HepG2 (cell line): Measurements from ENCODE around the gene RELB. TPM values are rescaled to one million over a fixed set of nuclear protein-coding genes. Genes with fewer than 3 reads are reported as not detected.
A peak's percentile ranks its signal among the peaks of the same experiment; 100 is the strongest.

Experiments
- ARNT ChIP-seq: fragments of 450-650 bp; IDR thresholded peaks from 2 replicates; pipeline ENCODE4 v1.6.1; 2017
- BORCS8-MEF2B ChIP-seq: sonication (generic); formaldehyde crosslinking; IDR thresholded peaks from 2 replicates; pipeline ENCODE4 v1.8.0; 2022; ENCODE audit warnings: mild to moderate bottlenecking, missing genetic modification reagents
- DNMT1 ChIP-seq: sonication (generic); formaldehyde crosslinking; IDR thresholded peaks from 2 replicates; pipeline ENCODE4 v1.5.1; 2020; ENCODE audit warnings: mild to moderate bottlenecking, missing genetic modification reagents
- ELF3 ChIP-seq: IDR thresholded peaks from 2 replicates; pipeline ENCODE4 v1.6.1; 2016; ENCODE audit warnings: missing genetic modification reagents, missing compliant biosample characterization
- HMG20A ChIP-seq: IDR thresholded peaks from 2 replicates; pipeline ENCODE4 v1.6.1; 2016; ENCODE audit warnings: borderline replicate concordance
- KAT2B ChIP-seq: fragments of 150-350 bp; IDR thresholded peaks from 2 replicates; pipeline ENCODE4 v1.6.1; 2014; ENCODE audit warnings: low read depth, low read length, borderline replicate concordance
- NFKB2 ChIP-seq: sonication (generic); formaldehyde crosslinking; IDR thresholded peaks from 2 replicates; pipeline ENCODE4 v1.4.0; 2020; ENCODE audit warnings: missing genetic modification reagents, borderline replicate concordance
- NPAS2 ChIP-seq: sonication (generic); formaldehyde crosslinking; IDR thresholded peaks from 2 replicates; pipeline ENCODE4 v1.8.0; 2022; ENCODE audit warnings: mild to moderate bottlenecking, missing genetic modification reagents, borderline replicate concordance
- PHF5A ChIP-seq: IDR thresholded peaks from one replicate; pipeline ENCODE4 v1.6.1; 2018; ENCODE audit warnings: low read depth, missing genetic modification reagents; ENCODE audit not compliant: unreplicated experiment
- SAP130 ChIP-seq: IDR thresholded peaks from 2 replicates; pipeline ENCODE4 v1.6.1; 2016; ENCODE audit warnings: low read depth
- SOX13 ChIP-seq, 3 experiments: fragments of 450-650 bp in 1 of 3; sonication (generic) in 1 of 3; formaldehyde crosslinking in 1 of 3; IDR thresholded peaks in 2 of 3; conservative IDR thresholded peaks in 1 of 3; 2 replicates each; pipeline versions ENCODE4 v1.5.0 to v1.6.1; 2016 to 2020; ENCODE audit warnings: antibody characterized with exemption in 1 of 3, mild to moderate bottlenecking in 1 of 3, missing compliant biosample characterization in 1 of 3, missing genetic modification reagents in 1 of 3, moderate library complexity in 1 of 3
- ZC3H4 ChIP-seq: sonication (generic); formaldehyde crosslinking; IDR thresholded peaks from 2 replicates; pipeline ENCODE4 v1.4.0; 2020; ENCODE audit warnings: missing genetic modification reagents, borderline replicate concordance
- ZFP1 ChIP-seq: IDR thresholded peaks from 2 replicates; pipeline ENCODE4 v1.6.1; 2016
- ZNF737 ChIP-seq: sonication (generic); formaldehyde crosslinking; IDR thresholded peaks from 2 replicates; pipeline ENCODE4 v1.5.0; 2020; ENCODE audit warnings: missing genetic modification reagents, mild to moderate bottlenecking, borderline replicate concordance
- ZSCAN12 ChIP-seq: sonication (generic); formaldehyde crosslinking; IDR thresholded peaks from 2 replicates; pipeline ENCODE4 v1.9.0; 2021; ENCODE audit warnings: mild to moderate bottlenecking, missing genetic modification reagents
- ZSCAN9 ChIP-seq: IDR thresholded peaks from 2 replicates; pipeline ENCODE4 v1.6.1; 2016; ENCODE audit warnings: borderline replicate concordance
- polyA plus RNA-seq, 8 experiments: library from polyadenylated mRNA; depleted of rRNA in 3 of 8; stranded (reverse) in 7 of 8; unstranded in 1 of 8; fragments of >200 nt; fragmentation: Illumina TruSeq in 4 of 8; extraction: Trizol in 4 of 8; gene quantifications; 2 replicates each; pipeline versions ENCODE4 v1.2.1 to v1.2.3, GENCODE V29; 2011 to 2016; ENCODE audit warnings: low read depth in 4 of 8, missing spikeins in 1 of 8, mixed read lengths in 1 of 8; ENCODE audit not compliant: insufficient read depth in 1 of 8
- total RNA-seq, 5 experiments: library from RNA; depleted of rRNA; stranded (reverse); fragments of >200 nt; fragmentation: Illumina TruSeq; extraction: Trizol; gene quantifications; 2 replicates each; pipeline ENCODE4 v1.2.3, GENCODE V29; 2016; ENCODE audit warnings: low read depth in 1 of 5
- TF ChIP-seq, protein P1 (sequence below), 2 experiments: sonication (generic) in 1 of 2; formaldehyde crosslinking in 1 of 2; IDR thresholded peaks; 2 replicates each; pipeline versions ENCODE4 v1.6.1 to v1.9.0; 2014 to 2022; ENCODE audit warnings: antibody characterized with exemption in 1 of 2, borderline replicate concordance in 1 of 2, inconsistent platforms in 1 of 2, low read depth in 1 of 2, missing genetic modification reagents in 1 of 2
- TF ChIP-seq, protein P2 (sequence below): IDR thresholded peaks from 2 replicates; pipeline ENCODE4 v1.6.1; 2016; ENCODE audit warnings: mild to moderate bottlenecking
- TF ChIP-seq, protein P3 (sequence below): sonication (generic); formaldehyde crosslinking; IDR thresholded peaks from 2 replicates; pipeline ENCODE4 v1.9.0; 2021; ENCODE audit warnings: missing genetic modification reagents, mild to moderate bottlenecking, borderline replicate concordance
- TF ChIP-seq, protein P4 (sequence below): sonication (generic); formaldehyde crosslinking; IDR thresholded peaks from 2 replicates; pipeline ENCODE4 v1.5.1; 2020; ENCODE audit warnings: missing genetic modification reagents, mild to moderate bottlenecking, borderline replicate concordance

RELB gene
- total and polyA plus RNA-seq, 2 of the 13 experiments (the other 11 are each of a cell fraction or from before 2014, with no cell fraction given) = 1.9 to 3.5 TPM

DNA sequence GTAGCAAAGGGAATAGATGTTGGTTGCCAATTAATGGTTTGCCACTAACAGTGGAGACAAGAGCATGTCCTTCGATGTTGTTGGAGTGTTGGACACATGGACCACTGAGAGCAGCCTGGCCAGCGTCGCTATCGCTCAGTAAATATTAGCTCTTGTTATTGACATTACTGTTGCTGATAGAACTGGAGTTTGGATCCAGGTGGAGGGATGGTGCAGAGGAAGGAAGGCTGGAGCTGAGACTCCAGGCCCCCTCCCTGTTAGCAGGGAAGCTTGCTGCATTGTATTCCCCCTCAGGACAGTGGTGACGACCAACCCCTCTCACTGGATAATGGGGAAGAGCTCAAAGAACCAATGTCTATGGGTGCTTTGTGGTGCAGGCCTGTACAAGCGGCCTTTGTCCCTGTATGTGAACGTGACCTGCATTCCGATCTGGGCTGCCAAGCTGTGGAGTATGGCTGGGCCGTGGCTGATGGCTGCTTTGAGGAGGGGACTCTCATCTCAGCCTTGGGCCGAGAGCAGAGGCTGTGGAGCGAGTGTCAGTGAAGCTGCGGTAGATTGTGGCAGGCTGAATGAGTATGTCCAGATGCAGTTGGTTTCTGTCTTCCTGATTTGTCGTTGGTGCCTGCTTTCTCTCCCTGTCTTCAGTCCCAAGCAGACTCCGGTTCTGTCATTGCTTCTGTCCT, 44.5 kb downstream of the RELB start (continued):
- TF ChIP-seq, protein P1, sequence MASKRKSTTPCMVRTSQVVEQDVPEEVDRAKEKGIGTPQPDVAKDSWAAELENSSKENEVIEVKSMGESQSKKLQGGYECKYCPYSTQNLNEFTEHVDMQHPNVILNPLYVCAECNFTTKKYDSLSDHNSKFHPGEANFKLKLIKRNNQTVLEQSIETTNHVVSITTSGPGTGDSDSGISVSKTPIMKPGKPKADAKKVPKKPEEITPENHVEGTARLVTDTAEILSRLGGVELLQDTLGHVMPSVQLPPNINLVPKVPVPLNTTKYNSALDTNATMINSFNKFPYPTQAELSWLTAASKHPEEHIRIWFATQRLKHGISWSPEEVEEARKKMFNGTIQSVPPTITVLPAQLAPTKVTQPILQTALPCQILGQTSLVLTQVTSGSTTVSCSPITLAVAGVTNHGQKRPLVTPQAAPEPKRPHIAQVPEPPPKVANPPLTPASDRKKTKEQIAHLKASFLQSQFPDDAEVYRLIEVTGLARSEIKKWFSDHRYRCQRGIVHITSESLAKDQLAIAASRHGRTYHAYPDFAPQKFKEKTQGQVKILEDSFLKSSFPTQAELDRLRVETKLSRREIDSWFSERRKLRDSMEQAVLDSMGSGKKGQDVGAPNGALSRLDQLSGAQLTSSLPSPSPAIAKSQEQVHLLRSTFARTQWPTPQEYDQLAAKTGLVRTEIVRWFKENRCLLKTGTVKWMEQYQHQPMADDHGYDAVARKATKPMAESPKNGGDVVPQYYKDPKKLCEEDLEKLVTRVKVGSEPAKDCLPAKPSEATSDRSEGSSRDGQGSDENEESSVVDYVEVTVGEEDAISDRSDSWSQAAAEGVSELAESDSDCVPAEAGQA (IDR thresholded peaks at IDR 0.05; ENCODE audit: low read depth) = 0 out of 2 replicates have a peak, but pooled peaks have one; percentile 14
- TF ChIP-seq, protein P1 (CRISPR knock-in tag; IDR thresholded peaks at IDR 0.05; ENCODE audit: borderline replicate concordance) = no peak
- TF ChIP-seq ELF3 (CRISPR knock-in tag) = peak; percentile 78
- TF ChIP-seq, protein P2, sequence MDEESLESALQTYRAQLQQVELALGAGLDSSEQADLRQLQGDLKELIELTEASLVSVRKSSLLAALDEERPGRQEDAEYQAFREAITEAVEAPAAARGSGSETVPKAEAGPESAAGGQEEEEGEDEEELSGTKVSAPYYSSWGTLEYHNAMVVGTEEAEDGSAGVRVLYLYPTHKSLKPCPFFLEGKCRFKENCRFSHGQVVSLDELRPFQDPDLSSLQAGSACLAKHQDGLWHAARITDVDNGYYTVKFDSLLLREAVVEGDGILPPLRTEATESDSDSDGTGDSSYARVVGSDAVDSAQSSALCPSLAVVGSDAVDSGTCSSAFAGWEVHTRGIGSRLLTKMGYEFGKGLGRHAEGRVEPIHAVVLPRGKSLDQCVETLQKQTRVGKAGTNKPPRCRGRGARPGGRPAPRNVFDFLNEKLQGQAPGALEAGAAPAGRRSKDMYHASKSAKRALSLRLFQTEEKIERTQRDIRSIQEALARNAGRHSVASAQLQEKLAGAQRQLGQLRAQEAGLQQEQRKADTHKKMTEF (CRISPR knock-in tag) = peak; percentile 91
- TF ChIP-seq KAT2B = no peak
- peak; percentile 69 for TF ChIP-seq PHF5A (CRISPR knock-in tag)
- TF ChIP-seq ZSCAN12 (CRISPR knock-in tag) = no peak
- TF ChIP-seq BORCS8-MEF2B (CRISPR knock-in tag) = peak; percentile 68; the same call in 1 of the 2 replicates
- no peak for TF ChIP-seq ZC3H4
- peak; percentile 90 for TF ChIP-seq ZSCAN9 (CRISPR knock-in tag)
- TF ChIP-seq DNMT1 = no peak
- TF ChIP-seq, protein P3, sequence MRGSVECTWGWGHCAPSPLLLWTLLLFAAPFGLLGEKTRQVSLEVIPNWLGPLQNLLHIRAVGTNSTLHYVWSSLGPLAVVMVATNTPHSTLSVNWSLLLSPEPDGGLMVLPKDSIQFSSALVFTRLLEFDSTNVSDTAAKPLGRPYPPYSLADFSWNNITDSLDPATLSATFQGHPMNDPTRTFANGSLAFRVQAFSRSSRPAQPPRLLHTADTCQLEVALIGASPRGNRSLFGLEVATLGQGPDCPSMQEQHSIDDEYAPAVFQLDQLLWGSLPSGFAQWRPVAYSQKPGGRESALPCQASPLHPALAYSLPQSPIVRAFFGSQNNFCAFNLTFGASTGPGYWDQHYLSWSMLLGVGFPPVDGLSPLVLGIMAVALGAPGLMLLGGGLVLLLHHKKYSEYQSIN = no peak
- TF ChIP-seq, protein P4, sequence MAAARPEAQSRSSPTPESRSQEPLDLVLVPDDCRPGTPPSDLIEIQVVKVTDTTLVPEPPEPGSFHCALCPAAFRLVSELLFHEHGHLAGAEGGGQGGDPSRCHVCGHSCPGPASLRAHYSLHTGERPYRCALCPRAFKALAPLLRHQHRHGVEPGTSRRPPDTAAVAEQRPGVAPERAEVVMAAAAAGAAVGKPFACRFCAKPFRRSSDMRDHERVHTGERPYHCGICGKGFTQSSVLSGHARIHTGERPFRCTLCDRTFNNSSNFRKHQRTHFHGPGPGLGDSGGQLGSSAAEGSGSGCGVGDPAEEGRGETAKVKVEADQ (CRISPR knock-in tag) = no peak
- no peak for TF ChIP-seq ARNT
- TF ChIP-seq ZFP1 = 0 out of 2 replicates have a peak, but pooled peaks have one; percentile 74
- TF ChIP-seq SAP130 (CRISPR knock-in tag) = peak; percentile 98
- no peak; the same call in none of the 2 replicates for TF ChIP-seq ZNF737 (CRISPR knock-in tag)
- TF ChIP-seq NPAS2 (CRISPR knock-in tag) = no peak
- peak; percentile 73; the same call in 1 of the 2 replicates for TF ChIP-seq HMG20A (CRISPR knock-in tag)
- 0 out of 2 replicates have a peak, but pooled peaks have one; percentile 31 for TF ChIP-seq NFKB2
- peak; percentile 44; the same call in 1 of the 2 replicates for TF ChIP-seq SOX13 (IDR thresholded peaks at IDR 0.05)
- peak in 1 of 2 experiments; percentile 87; a peak in 2 of 4 replicates for TF ChIP-seq SOX13 (CRISPR knock-in tag; conservative IDR thresholded peaks at IDR 0.05 in 1 of 2, IDR thresholded peaks at IDR 0.05 in 1 of 2)
